Measurements from ENCODE around the gene ESRP2.

GRCh38 chr16:68250951-68251350, 15.0 kb upstream of the ESRP2 start:
- TF ChIP-seq, protein P1, sequence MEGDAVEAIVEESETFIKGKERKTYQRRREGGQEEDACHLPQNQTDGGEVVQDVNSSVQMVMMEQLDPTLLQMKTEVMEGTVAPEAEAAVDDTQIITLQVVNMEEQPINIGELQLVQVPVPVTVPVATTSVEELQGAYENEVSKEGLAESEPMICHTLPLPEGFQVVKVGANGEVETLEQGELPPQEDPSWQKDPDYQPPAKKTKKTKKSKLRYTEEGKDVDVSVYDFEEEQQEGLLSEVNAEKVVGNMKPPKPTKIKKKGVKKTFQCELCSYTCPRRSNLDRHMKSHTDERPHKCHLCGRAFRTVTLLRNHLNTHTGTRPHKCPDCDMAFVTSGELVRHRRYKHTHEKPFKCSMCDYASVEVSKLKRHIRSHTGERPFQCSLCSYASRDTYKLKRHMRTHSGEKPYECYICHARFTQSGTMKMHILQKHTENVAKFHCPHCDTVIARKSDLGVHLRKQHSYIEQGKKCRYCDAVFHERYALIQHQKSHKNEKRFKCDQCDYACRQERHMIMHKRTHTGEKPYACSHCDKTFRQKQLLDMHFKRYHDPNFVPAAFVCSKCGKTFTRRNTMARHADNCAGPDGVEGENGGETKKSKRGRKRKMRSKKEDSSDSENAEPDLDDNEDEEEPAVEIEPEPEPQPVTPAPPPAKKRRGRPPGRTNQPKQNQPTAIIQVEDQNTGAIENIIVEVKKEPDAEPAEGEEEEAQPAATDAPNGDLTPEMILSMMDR (IDR thresholded peaks at IDR 0.05; ENCODE audit: low read depth, low read length, poor library complexity, severe bottlenecking): no peak
- TF ChIP-seq EZH2phosphoT487 (IDR thresholded peaks at IDR 0.05; ENCODE audit: borderline replicate concordance, low read length): no peak
